ENCODE data around the gene C1QTNF2.

C1QTNF2 gene

DNA sequence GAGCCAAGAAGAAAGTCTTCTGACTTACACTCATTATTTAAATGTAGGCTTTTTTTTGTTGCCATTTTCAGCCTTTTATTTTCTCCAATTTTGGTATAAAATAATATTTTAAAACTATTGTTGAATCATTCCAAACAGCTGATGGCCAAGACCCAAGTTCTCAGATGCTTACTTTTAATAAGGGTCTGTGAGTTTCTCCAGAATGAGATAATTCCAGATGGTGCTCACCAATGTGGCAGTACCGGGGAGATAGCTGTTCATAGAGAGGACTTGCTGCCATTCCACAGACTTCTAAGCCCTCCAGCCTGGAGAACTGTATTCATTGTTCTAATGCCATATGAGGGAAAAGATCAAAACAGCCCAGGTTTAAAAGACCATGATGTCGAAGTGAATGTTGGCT, 5.3 kb upstream of the C1QTNF2 start:
- DNase-seq (ENCODE audit: low read depth in 2 of 3, low spot score in 1 of 3) = no peak

- DNase-seq (ENCODE audit: low read depth in 2 of 3, low spot score in 1 of 3) = no peak
Observed at GRCh38 chr5:160375166-160375565, 4.7 kb upstream of the C1QTNF2 start.

DNA sequence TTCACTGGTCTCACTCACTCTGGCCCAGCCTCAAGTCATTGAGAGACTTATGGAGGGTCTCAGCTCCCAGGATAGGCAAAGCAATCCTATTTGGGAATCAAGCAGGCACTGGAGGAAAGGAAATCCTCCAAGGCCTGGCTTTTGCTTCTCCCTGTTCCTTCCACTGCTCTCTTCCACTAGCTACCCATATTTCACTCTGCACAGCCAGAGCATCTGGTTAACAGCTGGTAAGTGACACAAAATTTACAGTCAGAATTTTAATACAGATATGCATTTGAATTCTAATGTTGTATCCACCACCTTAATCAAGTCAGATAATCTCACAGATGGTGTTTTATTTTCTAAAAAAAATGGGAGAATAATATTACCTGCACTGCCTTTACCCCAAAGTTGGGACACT, 868 bp upstream of the C1QTNF2 start:
- DNase-seq (ENCODE audit: low read depth in 2 of 3, low spot score in 1 of 3) = no peak

- no peak for DNase-seq (ENCODE audit: low read depth in 2 of 3, low spot score in 1 of 3)
Observed at GRCh38 chr5:160370713-160371034, 248 bp upstream of the C1QTNF2 start.

DNA sequence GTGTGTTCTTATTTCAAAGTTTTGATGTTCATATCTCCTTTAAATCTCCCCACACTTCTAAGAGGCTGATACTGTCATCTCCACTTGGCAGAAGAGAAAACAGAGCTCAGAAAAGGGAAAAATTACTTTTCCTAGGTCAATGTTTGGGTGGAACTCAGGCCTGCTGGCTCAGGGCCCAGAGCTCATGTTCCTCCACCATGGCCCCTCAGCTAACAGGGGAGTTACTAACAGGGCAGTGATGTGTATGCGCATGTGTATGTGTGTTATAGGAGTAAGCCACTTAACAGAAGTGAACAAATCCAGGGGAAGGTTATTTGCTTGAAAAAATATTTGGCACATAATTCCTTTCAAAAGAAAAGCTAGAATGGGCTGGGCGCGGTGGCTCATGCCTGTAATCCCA, 2.5 kb downstream of the C1QTNF2 start:
- DNase-seq (ENCODE audit: low read depth in 2 of 3, low spot score in 1 of 3) = no peak

DNA sequence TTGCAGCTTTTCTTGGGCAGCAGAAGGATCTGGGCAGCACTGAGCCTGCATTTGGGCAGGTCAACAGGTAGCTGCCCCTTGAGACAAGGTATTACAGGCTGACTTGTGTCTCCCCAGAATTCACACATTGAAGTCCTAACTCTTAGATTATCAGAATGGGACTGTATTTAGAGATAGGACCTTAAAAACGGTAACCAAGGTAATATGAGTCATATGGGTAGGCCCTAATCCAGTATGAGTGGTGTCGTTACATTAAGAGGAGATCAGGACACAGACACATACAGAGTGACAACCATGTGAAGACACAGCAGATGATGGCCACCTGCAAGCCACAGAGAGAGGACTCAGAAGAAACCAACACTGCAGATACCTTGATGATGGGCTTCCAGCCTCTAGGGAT, 3.2 kb downstream of the C1QTNF2 start:
- DNase-seq (ENCODE audit: low read depth in 2 of 3, low spot score in 1 of 3) = no peak

DNA sequence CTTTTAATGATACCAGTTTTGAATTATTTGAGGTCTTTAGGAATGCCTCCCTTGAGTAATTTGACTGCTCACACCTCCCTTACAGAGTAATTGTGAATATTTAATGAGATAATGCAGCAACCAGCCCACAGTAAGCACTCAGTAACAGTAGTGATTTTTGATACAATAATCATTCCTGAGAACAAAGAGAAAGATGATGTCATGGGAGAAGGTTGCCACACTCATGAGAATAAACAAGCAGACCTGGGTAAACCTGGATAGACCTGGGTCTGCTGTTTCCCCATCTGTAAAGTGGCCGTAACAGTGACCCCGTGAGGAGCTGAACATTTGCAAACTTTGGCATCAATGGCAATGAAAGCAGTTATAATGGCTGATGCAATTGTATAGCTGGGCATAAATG, 4.2 kb downstream of the C1QTNF2 start:
- DNase-seq (ENCODE audit: low read depth in 2 of 3, low spot score in 1 of 3) = no peak

DNA sequence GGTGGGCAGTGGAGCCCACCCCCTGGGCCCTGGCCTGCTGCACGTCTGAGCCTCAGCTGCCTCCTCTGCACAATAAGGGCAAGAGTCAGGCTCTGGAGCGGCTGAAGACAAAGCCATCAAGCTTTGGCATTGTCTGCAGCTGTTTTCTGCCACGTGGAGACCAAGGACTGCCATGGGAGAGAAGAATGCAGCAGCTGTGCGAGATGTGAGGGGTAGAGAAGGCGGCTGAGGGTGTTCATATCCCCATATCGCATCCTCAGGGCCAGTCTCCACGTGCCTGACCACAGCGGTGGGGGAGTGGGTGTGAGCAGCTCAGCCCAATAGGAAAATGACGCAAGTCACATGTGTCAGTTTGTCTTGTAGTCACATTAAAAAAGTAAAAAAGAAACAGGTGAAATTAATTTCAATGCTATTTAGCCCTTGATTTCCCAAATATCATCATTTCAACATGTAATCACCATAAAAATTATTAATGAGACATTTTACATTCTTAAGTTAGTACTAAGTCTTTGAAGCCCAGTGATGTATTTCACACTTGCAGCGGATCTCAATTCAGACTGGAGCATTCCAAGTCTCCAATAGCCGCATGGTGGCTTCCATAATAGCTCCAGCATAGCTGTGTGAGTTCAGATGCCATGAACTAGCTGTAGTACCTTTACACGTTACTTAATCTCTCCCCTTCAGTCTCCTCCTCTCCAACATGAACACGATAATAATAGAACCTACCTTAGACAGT, 6.6 kb downstream of the C1QTNF2 start:
- no peak for DNase-seq (ENCODE audit: low read depth in 2 of 3, low spot score in 1 of 3)

GRCh38 chr5:160363211-160363610, 7.2 kb downstream of the C1QTNF2 start:
- DNase-seq (ENCODE audit: low read depth in 2 of 3, low spot score in 1 of 3) = no peak

- no peak for DNase-seq (ENCODE audit: low read depth in 2 of 3, low spot score in 1 of 3)
Observed at GRCh38 chr5:160361624-160362228, 8.7 kb downstream of the C1QTNF2 start.

GRCh38 chr5:160360310-160360709, 10.1 kb downstream of the C1QTNF2 start:
- DNase-seq (ENCODE audit: low read depth in 2 of 3, low spot score in 1 of 3) = no peak

DNA sequence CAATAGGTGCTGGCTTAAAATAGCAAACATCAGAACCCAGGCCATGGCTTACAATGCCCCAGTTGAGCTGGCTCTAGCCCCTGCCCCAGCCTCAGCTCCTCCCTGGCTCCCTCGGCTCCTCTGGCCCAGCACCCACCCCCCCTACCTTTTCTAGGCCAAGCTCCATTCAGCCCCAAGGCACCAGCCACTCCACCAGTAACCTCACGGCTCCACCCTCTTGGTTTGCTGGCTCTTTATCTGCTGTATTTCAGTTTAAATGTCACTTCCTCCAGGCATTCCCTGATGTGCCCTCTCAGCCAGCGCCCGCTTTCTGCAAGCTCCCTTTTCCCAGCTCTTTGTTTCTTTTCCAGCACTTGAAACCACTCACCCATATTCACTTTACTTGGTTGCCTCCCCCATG, 10.6 kb downstream of the C1QTNF2 start:
- DNase-seq (ENCODE audit: low read depth in 2 of 3, low spot score in 1 of 3) = no peak

GRCh38 chr5:160359242-160359641, 11.2 kb downstream of the C1QTNF2 start:
- DNase-seq (ENCODE audit: low read depth in 2 of 3, low spot score in 1 of 3) = no peak

- DNase-seq (ENCODE audit: low read depth in 2 of 3, low spot score in 1 of 3) = no peak
Observed at GRCh38 chr5:160357861-160358411, 12.5 kb downstream of the C1QTNF2 start.

DNA sequence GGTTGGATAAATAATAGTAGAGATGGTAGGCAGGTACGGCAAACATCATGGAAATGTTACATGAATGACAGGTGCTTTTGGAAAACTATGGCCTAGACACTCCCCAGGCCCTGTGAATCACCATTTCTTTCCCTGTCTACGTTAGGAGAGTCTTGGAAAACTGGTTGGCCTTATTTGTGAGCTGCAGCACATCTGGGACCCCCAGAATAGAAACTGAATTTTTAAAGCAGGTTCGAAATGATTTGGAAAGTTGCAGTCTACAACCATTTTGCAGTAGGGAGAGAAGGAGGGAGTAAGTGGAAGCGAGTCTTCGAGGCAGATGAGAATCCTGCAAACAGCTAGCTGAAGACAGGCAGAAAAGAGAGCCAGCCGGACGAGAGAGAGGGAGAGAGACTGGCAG, 13.0 kb downstream of the C1QTNF2 start:
- DNase-seq (ENCODE audit: low read depth in 2 of 3, low spot score in 1 of 3) = no peak

DNA sequence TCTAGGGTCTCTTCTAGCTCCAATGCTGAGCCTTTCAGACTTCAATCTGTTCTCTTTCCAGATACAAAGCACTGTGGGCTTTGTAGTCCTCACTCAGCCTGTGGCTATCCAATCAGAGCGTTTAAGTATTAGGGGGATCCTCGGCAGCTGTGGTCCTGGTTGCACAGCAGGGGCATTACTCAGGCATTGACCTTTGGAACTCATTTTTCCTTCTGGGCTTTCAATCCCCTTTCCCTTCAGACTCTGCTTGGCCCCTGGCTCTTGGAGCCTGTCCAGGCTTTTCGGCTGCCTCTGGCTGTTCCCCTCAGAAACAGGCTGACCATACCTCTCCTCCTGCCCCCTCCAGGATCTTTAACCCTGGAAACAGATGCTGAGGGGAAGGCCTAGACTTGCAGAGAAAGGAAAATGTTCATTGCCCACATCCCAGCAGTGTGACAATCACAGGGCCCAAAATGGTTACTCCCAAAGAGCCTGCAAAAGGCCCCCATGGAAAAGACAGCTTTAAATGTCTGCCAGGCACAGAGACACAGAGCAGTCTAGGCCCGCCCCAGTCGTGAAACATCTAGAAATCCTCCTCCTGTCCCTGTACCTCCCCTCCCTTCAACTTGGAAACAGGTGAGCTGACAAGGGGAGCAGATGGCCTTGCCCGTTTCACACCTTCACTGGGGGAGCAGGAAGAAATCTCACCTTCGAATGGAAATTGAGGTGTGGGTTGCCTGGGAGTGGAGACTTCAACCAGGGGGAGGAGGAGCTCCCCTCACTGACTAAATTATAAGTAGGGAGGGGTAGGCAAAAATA, 13.7 kb downstream of the C1QTNF2 start:
- no peak for DNase-seq (ENCODE audit: low read depth in 2 of 3, low spot score in 1 of 3)

DNA sequence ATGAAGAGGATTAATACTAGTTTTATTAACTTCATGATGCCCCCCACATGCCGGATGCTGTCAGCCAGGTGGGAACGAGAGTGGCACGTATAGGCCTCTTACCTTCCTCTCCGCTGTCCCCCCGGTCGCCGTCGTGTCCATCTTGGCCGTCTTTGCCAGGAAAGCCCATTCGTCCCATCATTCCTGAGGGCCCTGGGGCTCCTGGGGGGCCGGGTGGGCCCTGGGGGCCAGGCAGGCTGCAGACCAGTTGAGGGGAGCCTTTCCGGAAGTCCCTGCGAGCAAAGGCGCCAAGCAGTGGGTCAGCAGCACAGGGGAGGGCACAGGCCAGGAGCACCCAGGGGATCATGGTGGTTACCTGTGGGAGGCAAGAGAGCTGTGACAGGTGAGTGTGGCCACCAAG, 15.8 kb downstream of the C1QTNF2 start:
- no peak for DNase-seq (ENCODE audit: low read depth in 2 of 3, low spot score in 1 of 3)

- no peak for DNase-seq (ENCODE audit: low read depth in 2 of 3, low spot score in 1 of 3)
Observed at GRCh38 chr5:160353379-160353778, 17.0 kb downstream of the C1QTNF2 start.

- DNase-seq (ENCODE audit: low read depth in 2 of 3, low spot score in 1 of 3) = no peak
Observed at GRCh38 chr5:160352308-160352707, 18.1 kb downstream of the C1QTNF2 start.

- DNase-seq (ENCODE audit: low read depth in 2 of 3, low spot score in 1 of 3) = no peak
Observed at GRCh38 chr5:160349935-160350303, 20.5 kb downstream of the C1QTNF2 start.

DNA sequence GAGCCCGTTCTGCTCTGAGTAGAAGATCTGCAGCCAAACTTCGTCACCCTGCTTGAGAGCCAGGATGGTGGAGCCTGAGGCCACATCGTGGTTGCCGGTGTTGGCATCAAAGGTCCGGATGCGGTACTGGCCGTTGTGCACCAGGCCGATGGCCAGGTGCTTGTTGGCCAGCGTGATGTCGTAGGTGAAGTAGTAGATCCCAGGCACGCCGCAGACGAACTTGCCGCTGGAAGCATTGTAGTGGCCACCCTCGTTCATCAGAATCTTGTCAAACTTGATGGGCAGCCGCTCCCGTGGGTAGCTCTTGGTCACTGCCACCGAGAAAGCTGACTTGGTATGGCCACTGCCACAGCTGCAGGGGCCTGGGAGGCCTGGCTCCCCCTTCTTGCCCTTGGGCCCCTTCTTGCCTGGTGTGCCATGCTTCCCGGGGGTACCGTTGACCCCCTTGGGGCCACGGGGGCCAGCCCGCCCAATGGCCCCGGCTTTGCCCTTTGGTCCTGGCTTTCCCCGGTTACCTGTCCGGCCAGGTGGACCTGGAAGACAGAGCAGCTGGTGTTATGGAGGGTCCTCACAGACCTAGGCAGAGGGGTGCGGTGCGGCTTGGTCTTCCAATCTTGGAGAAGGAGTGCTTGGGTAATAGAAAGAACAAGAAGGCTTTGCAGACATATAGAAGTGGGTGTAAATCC, 21.0 kb downstream of the C1QTNF2 start:
- DNase-seq (ENCODE audit: low read depth in 2 of 3, low spot score in 1 of 3) = no peak

GRCh38 chr5:160348080-160348479, 22.3 kb downstream of the C1QTNF2 start:
- DNase-seq (ENCODE audit: low read depth in 2 of 3, low spot score in 1 of 3) = no peak
